NOMO-1 treated with DMSO at 0.1 percent for 48 hours (cell line): Measurements from ENCODE around the gene KLHDC8A.

Source experiments
- DNase-seq: peaks from one replicate; lab custom pipeline; 2025; ENCODE audit not compliant: unreplicated experiment; lab: John Stamatoyannopoulos, UW

Gene KLHDC8A

GRCh38 chr1:205345761-205346160 lies 11.0 kb downstream of the KLHDC8A start:
- no peak for DNase-seq

DNA sequence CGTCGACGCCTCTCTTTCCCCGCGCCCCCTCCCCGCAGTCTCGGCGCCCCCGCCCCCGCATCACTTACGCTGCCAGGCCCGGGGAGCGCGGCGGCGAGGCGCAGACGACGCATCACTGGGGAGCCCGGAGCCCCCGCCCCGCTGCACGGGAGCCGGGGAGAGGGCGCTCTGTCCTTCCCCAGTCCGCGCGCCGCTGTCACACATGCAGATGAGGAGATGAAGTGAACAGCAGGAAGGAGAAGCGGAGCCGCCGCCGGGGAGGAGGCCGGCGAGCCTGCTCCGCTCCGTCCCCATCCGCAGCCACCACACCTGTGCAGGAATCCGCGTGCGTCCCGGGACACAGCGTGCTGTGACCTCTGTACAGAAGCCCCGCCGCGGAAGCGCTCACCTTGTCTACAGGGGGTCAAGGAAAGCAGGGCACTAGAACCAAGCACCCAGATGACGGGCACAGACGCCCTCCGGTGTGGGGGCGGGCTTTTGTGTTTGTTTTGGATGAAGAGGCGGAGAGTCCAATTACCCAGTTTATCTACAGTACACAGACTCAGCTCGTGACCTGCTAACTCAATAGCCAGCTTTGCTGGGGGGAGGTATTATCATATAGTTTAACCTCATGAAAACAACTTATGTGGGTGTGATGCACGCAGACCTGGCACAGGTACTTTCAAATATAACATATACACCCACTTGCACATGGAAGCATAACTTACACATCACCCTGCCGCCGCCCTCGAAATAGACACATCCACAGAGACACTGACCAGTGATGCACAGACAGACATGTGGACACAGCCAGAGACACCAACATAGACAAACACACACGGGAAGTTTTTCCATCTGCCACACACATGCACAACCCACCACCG lies 12.4 kb downstream of the KLHDC8A start:
- peak; percentile 7 for DNase-seq

GRCh38 chr1:205343431-205344065 lies 13.2 kb downstream of the KLHDC8A start:
- DNase-seq: no peak

DNA sequence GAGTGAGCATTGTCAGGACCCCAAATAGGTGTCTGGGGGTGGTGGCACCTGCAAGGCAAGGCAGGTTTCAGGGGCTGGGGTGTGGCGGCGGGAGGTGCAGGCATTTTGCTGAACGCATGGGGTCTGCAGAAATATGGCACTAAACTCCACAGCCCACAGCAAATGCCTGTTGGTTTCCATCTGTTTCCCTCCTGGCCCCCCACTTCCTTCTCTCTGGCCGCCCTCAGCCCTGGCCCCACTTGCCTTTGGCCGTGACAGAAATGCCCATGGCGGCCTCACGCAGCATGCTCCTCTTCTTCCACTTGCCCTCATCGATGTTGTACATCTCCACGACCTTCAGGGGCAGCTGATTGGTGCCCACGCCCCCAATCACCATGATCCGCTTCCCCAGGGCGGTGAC lies 13.7 kb downstream of the KLHDC8A start:
- no peak for DNase-seq

GRCh38 chr1:205340676-205341075 lies 16.0 kb downstream of the KLHDC8A start:
- DNase-seq: no peak

GRCh38 chr1:205339717-205340116 lies 17.0 kb downstream of the KLHDC8A start:
- DNase-seq: no peak

GRCh38 chr1:205339197-205339702 lies 17.5 kb downstream of the KLHDC8A start:
- no peak for DNase-seq

DNA sequence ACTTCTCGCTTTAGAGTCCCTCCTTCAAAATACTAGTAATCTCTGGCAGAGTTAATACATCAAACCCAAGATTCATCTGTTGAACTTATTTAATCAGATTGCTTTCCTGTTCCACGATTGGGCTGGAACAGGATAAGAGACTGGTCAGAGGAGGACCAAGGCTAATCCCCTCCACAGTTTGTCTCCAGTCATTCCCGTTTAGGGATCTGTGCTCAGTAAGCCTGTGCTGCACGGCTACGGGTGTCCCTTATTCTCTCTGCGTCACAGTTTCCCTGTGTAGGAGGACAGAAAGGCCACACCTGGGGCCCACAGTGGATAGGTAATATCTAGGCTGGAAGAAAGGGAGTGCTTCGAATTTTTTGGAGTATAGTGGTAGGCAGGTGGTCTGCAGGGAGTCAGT lies 18.7 kb downstream of the KLHDC8A start:
- DNase-seq: no peak

GRCh38 chr1:205337481-205337880 lies 19.2 kb downstream of the KLHDC8A start:
- DNase-seq: no peak

DNA sequence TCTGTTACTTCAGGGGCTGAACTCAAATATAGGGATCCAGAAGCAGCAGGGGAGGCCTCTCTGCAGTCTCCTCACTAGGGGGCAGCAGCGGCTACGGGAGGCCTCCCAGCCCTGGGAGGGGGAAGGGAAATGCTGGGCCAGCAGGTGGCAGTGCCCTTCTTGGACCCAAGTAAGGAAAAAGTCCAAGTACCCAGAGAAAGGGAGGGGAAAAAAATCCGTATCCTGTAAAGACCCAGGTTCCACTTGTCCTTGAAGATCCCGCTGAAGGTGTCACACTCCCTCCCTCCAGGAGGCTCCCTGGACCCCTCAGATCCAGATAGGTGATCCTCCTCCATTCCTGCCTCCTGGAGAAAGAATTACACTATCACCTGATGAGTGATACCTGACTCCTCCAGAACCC lies 21.0 kb downstream of the KLHDC8A start:
- DNase-seq: peak; percentile 62

- no peak for DNase-seq
These were observed 24.5 kb downstream of the KLHDC8A start for GRCh38 chr1:205332015-205332791.

DNA sequence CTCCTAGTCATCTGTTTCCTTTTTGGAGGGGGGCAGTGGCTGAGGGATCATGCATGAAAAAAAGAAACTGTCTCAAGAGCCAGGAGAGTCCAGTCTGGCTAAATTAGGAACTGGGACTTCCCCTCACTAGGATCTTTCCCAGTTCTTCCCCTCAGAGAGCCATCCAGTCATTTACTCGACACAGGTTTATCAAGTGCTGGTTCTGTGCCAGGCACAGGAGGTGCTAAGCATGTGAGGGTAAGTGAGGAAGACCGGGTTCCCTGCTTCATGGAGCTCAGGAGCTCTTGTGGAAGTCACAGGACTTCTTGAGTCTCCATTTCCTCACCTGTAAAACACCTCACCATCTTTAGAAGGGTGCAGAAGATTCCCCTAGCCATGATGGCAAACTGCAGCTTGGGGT lies 26.6 kb downstream of the KLHDC8A start:
- no peak for DNase-seq

DNA sequence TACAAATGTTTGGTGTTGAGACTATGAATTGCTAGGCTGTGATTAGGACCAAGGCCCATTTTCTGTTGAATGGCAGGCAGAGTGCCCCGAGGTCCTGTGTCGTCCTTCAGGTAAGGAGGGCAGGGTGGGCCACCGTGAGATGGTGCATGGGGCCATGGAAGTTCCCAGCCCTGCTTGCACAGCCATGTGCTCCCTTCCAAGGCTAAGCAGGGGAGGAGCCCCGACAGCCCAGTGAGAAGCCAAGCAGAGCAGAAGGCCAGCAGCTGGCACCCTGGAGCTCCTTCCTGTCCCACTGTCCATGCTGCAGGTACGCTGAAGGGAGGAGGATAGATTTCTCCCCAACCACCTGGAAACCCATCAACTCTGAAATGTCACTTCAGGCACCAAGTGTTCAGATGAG lies 27.0 kb downstream of the KLHDC8A start:
- DNase-seq: no peak

- no peak for DNase-seq
These were observed 28.2 kb downstream of the KLHDC8A start for GRCh38 chr1:205328476-205328875.

DNA sequence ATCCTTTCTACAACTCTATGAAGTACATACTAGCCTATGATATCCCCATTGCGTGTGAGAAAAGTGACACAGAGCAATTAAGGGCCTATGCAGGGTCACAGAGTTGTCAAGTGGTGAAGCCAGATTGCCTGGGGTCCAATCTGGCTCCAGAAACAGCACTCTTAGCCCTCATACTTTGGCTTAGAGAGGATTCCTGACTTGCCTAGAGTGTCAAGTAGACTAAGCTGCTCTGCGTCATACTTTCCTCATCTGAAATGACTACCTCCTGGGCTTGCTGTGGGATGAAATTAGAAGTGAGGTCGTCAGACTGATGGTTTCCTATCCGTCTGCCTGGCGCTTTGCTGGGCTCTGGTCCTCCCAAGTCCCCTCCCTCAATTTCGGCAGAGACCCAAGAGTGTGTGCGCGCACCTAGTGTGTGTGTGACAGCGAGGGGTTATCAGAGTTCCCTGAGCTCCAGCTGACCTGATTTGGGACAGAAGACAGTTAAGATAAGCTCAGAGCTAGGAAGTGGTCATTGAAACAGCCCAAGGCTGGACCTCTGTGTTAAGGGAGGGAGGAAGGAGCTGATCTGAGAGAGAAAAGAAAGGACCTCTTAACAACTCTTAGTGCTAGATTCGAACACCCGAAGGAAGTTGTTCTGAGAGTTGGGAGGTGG lies 29.8 kb downstream of the KLHDC8A start:
- DNase-seq: no peak

- peak; percentile 51 for DNase-seq
These were observed 31.3 kb downstream of the KLHDC8A start for GRCh38 chr1:205325334-205325884.

DNA sequence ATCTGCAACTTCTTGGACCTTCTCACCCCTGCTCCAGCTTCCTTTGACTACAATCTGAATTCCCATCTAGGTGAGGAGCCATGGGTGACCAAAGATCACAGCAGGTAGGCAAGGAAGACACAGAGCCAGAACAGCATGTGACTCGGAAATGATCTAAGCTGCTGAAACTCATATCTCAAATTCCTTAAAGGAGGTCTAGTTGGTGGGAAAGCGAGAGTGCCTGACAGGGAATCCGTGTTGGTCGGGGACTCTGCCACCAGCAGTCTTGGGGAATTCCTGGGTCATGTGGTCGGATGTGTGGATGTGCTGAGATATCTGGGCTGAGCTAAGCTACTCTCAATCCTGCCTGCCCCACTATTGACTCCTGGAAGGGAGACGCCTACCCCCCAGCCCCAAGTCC lies 31.9 kb downstream of the KLHDC8A start:
- no peak for DNase-seq

GRCh38 chr1:205323794-205324193 lies 32.9 kb downstream of the KLHDC8A start:
- DNase-seq: no peak

DNA sequence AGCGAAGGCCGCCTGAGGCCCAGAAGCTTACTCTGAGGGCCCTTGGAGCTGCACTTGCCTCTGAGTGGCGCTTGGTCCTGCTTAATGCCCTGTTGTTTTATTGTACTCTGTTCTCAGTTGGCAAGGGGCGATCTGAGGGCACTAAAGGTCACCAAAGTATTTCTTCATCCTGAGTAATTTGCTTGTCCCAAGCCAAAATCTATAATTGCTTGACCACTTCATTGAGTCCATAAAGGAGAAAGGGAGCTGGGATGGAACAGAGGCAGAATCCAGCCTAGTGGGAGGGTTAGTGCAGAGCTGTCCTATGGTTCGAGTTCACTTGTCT lies 34.8 kb downstream of the KLHDC8A start:
- no peak for DNase-seq

- DNase-seq: peak; percentile 44
These were observed 35.4 kb downstream of the KLHDC8A start, which contains the start of gene NUAK2 for GRCh38 chr1:205321162-205321958. NUAK2 (minus strand) TSS chr1:205321745; CDS start chr1:205321628, 117 bp downstream.
